GM21526 (cell line): ENCODE results near the gene OCSTAMP.

Experiments
- ATAC-seq: cut with Tn5 transposase; IDR thresholded peaks from one replicate; pipeline ENCODE4 v1.9.1; 2021; ENCODE audit warnings: moderate library complexity; ENCODE audit not compliant: unreplicated experiment, low FRiP score

Gene OCSTAMP

DNA sequence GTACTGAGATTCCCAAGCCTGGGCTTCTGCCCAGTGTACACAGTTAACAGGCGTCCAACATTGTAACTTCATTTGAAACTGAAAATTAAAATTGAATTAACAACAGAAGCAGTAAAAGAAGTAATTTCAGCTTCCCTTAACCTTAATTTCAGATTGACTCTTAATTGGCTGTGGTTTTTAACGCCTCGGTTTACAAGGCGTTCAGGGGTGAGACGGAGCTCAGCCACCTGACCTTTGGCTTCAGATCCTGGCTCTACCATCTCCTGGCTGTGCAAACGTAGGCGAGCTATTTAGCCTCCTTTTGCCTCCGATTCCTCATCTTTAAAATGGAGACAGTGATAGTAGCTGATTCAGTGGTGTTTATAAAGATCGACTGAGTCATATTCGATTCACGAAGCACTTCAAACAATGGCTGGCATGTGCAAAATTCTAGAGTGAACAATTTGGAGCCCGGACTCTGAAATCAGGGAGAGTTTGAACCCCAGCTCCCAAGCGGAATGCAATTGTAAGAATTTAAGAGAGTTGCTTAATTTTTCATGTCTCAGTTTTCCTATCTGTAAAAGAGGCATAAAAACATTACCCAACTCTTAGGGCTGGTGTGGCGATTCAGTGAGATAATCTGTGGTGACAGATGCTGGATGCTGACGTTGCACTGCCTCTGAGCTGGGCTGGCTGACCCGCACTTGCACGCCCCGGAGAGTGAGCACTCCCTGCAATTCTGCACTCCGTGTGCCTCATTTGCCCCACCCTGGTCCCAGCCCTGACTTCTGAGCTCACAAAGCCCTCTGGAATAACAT lies 23.5 kb upstream of the OCSTAMP start:
- no peak for ATAC-seq

DNA sequence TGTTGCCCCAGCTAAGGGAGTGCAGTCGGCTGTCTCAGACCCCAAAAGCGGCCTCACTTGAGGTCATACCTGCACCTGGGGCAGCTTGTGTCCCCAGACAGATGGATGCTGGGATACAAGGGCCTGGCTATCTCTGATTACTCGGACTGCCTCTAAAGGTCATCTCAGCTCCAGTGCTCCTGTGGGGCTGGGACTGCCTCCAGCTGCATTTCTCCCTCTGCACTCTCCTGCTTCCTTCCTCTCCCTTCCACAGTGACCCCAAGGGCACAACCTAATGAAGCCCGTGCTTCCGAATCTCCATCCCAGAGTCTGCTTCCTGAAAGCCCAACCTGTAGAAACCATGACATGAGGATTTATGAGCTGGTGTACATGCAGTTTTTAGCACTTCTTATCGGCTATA lies 22.8 kb upstream of the OCSTAMP start:
- ATAC-seq, result no peak

DNA sequence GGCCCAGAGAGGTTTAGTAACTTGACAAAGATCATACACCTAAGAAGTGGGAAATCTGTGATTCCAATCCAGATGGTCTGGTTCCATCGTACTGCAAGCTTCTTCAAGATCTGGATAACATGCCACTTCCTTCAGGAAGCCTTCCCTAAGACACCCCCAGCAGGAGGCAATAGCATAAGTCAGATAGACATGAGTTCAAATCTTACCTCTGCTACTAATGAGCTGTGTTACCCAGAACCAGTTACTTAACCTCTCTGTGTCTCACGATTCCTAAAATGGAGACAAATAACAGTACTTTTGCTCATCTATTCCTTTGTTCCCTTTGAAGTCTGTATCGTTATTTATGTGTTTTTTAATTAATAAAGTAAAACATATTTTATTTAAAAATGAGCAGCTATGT lies 22.3 kb upstream of the OCSTAMP start:
- ATAC-seq, result no peak

DNA sequence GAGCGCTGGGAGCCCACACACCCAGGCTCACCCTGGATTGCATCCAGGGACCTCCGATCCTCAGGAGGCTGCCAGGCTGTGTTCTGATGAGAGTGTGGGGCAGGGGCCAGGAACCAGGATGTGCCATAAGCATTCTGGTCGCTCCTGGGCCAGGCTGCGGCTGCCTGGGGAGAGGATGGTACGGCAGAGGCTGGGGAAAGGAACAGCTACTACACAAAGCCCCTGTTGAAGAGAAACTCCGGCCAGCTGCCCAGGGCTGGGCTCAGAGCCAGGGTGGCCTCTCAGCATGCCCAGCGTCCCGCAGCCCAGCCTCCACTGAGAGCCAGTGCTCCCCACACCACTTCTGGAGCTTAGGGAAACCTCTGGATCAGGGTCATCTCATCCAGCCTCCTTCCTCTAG lies 21.7 kb upstream of the OCSTAMP start:
- ATAC-seq, result no peak

DNA sequence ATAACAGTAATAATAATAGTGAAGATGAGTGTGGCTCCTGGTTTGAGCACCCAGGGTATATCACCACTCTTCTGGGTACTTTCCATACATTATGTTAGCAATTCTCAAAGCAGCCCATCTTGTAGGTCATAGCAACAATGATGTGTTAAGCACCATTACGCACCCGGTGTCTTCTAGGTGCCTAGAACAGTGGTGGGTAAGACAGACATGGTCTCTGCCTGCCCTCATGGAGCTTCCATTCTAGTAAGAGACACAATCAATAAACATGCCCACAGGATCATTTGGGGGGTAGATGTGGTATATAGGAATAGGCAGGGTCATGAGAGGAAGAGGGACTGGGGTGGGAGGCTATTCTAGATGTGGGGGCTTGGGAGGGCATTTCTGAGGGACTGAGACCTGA lies 21.0 kb upstream of the OCSTAMP start:
- no peak for ATAC-seq

DNA sequence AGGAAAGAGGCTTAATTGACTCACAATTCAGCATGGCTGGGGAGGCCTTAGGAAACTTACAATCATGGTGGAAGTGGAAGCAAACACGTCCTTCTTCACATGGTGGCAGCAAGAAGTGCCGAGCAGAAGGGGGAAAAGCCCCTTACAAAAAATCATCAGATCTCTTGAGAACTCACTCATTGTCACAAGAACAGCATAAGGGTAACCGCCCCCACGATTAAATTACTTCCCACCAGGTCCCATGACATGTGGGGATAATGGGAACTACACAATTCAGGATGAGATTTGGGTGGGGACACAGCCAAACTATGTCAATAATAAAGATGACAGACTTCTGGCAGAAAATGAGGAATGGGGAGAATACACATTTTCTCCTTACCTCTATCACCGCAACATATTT lies 20.5 kb upstream of the OCSTAMP start:
- no peak for ATAC-seq

DNA sequence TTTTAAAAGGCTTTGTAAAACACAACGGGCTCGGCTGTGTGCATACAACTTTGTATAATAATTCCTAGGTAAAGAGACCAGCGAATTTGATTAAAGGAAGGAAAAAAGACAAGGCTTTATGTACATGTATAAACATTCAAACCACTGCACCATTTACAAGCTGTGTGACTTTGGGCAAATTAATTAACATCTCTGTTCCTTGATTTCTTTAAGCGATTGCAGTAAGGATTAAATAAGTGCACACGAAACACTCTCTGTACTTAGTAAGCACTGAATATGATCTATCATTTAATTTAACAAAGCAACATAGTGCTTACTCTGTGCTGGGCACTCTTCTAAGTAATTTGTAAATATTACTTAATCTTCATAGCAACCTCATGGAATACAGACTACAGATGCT lies 19.5 kb upstream of the OCSTAMP start:
- no peak for ATAC-seq

DNA sequence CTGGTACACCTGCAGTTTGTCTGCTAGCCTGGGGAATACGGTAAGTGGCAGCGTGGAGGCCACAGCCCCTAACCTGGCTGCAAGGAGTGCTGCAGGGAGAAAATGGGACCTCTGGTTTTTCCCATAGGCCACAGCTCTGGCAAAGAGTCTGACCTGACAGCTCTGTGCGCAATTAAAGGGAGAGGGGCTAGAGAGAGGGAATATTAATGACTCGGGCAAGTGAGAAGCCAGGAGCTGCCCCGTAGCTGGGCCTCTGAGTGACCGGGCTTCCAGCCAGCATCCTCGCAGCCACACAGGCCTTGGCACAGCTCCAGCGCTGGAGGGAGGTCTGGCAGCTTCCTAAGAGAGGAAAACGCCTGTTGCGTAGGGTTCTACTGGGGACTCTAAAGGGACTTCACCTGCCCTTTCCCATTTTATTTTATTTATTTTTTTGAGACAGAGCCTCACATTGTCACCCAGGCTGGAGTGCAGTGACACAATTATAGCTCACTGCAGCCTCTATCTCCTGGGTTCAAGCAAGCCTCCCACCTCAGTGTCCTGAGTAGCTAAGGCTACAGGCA lies 18.2 kb upstream of the OCSTAMP start:
- ATAC-seq, result no peak

DNA sequence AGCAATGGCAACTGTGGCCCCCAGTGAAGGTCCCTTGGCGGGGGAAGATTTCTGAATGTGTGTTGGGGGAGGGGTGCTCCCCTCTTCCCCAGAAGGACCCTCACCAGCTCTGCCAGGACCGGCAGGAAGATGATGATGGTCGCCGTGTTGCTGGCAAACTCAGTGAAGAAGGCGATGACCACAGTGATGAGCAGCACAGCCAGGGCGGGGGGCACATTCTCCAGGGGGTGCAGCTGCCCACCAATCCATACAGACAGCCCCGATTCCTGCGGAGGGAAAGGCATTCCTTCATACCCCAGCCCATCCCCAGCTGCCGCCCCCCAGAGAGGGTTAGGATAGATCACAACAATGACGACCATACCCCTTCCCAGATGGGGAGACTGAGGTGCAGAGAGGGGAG lies 15.7 kb upstream of the OCSTAMP start:
- no peak for ATAC-seq

DNA sequence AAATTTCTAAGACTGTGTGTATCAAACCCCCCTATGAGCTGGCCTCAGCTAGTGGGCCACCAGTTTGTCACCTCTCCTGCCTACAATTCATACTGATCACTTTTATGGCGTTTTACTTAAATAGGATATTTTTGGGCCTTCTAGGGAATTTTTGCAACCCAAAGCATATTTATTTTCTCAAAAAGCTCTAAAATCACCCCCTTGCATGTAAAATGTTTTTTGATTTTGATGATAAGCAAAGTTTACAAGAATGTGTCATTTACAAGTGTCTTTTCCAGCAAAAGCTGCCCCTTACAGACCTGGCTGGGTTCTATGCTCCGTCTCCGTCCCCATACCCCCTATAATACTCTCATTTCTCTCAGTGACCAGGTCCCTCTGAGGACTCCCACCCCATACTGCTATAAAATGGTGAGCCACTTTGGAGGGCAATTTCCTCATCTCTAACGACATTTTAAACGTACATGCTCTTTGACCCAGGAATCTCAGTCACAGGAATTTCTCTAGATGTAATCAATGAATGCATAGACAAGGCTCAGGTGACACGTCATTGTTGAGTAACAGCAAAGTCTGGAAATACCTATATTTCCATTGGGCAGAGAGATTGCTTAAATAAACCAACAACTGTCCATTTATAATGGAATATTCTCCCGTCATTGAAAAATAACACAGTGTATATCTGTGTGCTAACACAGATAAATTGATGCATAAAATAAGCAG lies 13.9 kb upstream of the OCSTAMP start:
- no peak for ATAC-seq

DNA sequence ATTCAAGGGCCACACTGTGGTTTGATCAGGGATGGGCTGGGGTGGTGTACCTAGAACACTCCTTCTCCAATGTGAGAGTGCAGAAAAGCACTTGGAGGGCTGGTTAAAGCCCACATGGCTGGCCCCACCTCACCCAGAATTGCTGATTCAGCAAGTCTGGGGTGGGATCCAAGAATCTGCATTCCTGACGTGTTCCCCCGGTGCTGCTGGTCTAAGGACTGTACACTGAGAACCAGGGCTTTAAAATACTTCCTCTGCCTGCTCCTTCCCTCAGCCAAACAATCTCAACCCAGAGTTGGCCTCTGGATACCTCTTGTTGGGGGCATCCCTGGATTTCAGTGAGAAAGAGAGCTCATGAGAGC lies 13.4 kb upstream of the OCSTAMP start:
- ATAC-seq, result no peak

DNA sequence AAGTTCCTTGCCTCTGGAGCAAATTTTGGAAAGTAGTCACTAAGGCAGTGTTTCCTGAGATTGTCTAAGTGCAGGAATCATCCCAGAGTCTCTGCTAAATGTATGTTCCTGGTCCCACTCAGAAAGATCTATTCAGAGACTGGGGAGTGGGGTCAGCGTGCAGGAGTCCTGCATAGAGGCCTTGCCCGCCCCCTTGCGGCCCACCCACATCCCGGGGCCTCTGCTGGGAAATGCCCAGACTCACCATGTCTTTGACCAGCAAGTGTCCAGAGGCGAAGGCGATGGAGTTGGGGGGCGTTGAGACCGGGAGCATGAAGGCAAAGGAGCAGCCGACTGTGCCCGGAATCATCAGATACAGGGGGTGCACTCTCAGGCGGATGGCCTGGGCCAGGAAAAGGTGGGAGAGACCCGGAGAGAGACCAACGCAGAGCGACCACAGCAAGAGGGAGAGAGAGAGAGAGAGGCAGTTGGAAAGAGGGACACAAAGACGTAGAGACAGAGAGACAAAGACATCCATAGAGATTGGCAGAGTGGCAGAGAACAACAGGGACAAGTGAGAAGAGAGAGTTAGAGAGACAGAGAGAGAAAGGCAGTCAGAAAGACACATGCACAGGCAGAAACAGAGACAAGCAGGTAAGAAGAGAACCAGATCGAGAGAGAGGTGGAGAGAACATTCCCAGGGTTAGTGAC lies 12.9 kb upstream of the OCSTAMP start:
- ATAC-seq, result no peak

DNA sequence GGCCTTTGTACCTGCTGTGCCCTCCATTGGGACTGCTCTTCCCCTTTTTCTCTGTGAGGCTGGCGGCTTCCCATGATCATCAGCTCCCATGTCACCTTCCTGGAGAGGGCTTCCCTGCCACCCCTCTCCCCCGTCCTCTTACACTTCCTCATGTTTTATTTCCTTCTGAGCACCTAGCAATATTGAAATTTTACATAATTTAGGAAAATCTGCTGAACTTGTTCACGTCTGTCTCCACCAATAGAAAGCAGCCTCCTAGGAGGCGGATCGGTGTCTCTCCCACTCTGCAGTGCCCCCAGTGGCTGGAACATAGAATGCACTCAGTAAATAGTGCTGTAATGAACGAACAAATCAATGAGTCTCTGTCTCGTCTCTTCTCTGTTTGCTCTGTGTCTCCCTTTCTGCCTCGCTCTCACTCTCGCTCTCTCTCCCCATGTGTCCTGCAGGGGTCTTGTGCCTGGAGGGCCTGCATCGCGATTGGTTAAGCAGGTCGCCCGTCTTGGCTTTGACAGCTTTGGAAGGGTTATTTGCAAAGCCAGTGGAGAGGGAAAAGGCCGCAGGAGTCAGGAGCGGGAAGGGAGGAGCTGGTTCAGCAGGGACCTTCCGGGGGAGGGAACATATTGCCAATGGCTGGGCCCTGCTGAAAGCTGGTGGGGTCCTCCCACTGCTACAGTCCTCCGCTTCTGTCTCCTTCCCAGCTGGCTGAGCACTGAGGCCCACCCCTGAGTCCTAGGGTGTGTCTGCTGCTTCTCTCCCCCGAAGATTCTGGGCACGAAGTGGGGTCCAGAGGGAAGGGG lies 12.1 kb upstream of the OCSTAMP start:
- ATAC-seq, result no peak

DNA sequence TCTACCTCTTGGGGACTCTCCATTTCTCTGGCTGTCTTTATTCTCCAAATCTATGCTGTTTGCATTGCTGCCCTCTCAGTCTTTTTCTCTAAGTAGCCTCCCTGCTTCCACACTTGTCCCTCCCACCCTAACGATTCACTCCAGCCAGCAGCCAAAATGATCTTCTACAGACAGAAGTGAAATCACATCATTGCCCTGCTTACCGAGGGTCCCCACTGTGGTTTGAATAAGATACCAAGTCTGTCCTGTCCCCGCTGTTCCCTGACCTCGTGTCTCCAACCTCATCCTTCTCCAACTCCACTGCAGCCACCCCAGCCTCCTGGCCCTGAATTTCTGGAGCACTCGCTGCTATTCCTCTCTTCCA lies 11.5 kb upstream of the OCSTAMP start:
- ATAC-seq, result no peak

DNA sequence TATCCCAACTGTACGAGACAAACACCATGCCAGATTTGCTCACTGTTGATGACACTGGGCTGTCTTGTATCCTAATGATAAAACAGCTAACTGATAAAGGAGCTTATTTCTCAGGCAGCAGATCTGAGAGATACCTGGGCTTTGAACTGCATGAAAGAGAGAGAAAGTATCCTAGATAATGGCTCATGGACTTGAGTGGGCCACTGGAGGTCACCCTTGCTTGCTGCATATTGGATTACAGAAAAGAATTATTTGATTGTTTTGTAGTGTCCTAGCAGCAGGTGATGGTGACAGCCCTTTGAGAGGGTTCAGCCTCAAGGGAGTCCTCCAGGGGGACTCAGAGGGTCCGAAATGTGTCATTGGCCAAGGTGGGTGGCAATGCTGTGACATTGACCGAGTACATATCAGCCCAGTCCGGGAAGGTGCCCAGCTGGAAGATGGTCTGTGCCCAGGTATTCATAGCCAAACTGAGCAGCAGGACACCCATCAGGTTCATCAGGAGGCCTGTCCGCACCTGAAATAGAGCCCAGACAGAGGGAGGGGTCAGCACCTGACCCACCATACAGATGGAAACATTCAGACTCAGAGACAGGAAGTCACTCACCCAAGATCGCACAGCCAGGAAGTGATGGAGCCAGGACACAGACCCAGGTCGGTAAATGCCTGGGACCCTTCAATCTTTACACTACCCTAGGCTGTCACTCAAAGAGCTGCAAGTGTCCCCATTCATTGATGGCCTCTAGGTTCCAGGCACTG lies 9.4 kb upstream of the OCSTAMP start:
- ATAC-seq, result no peak

DNA sequence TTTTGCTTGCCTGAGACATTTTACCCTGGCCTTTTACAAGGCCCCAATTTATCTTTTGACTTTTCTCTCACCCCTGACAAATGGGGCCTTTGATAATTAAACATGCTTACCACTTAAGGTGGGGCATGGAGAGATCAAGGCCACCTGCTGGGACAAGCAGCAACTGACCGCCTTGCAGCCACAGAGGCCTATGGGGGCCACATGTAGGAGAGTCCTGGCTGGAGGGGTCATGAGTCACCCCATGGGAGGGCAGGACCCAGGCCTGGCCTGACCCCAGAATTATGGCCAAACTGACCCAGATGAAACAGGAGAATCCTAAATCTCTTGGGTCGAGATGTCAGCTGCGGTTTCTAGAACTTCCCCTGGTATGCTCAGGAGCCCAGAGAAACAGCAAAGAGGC lies 8.5 kb upstream of the OCSTAMP start:
- ATAC-seq, result no peak

DNA sequence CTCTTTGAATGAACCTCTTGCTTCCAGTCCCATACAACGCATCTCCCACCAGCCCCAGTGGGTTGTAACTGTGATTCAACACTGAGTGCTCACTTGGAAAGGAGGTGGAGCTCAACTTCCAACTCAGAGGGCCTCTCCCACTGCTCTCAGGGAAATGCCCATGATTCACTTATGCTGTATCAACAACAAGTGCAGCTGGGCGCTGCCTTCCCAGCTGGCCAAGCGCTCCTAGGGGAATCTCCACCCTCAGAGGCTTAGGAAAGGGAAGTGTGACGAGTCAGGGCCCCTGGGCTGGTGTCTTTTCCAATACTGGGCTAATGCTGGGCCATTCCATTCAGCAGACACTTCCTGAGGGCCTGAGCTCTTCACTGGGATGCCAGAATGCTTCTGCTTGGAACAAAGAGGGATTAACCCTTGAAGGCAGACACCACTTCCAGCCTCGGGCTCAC lies 8.1 kb upstream of the OCSTAMP start:
- no peak for ATAC-seq

DNA sequence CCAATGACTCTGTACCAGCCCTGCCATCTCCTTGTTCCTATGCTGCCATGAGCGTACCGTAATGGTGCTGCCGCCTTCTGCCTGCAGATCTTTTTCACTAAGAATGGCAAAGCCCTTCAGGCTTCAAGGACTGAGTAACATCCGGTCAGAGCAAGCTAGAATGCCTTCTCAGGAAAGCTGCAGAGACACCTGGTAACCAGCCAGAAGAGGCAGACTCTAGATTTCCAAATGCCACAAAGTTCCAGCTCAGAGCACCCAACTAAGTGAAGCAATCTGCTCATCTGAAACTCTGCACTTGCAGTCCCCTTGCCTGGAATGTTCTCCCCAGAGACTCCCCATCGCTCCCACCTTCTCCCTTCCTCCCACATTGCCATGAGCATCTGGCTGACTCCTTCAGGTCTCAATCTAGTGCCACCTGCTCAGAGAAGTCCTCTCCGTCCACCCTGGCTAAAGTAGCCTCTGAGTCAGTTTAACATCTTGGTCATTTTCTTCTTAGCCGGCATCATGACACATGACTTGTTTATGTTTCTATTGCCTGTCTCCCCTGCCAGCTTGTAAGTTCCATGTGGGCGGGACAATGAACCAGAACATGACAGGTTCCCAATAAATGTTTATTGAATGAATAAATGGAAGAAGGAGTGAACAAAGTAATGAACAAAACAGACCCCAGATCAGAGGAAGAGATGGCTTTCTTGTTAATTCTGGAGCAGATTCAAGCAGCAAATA lies 6.9 kb upstream of the OCSTAMP start:
- no peak for ATAC-seq

DNA sequence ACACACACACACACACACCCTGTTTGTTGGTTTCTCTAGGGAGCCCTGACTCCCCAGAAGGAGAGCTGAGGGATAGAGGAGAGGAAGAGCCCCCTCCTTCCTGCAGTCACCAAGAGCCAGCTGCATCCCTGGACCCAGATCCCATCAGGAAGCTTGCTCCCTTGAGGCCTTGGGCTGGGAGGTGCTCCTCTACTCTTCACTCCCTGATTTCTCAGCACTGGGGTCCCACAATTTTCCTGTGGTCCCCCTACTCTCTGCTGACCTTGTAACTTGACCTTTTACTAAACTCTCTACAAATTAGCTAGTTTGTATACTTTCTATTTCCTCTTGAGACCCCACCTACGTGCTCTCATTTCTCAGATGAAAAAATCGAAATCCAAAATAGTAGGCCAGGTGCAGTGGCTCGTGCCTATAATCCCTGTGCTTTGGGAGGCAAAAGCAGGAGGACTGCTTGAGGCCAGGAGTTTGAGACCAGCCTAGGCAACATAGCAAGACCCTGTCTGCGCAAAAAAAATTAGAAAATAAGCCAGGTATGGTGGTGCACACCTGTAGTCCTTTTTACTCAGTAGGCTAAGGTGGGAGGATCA lies 5.0 kb upstream of the OCSTAMP start:
- no peak for ATAC-seq
